GM19238 (cell line): Measurements from ENCODE around the gene MED10.

Experiments
- DNase-seq: peaks from one replicate; pipeline ENCODE4 v3.0.0; 2011; ENCODE audit warnings: low spot score; ENCODE audit not compliant: insufficient read length

The MED10 gene

DNA sequence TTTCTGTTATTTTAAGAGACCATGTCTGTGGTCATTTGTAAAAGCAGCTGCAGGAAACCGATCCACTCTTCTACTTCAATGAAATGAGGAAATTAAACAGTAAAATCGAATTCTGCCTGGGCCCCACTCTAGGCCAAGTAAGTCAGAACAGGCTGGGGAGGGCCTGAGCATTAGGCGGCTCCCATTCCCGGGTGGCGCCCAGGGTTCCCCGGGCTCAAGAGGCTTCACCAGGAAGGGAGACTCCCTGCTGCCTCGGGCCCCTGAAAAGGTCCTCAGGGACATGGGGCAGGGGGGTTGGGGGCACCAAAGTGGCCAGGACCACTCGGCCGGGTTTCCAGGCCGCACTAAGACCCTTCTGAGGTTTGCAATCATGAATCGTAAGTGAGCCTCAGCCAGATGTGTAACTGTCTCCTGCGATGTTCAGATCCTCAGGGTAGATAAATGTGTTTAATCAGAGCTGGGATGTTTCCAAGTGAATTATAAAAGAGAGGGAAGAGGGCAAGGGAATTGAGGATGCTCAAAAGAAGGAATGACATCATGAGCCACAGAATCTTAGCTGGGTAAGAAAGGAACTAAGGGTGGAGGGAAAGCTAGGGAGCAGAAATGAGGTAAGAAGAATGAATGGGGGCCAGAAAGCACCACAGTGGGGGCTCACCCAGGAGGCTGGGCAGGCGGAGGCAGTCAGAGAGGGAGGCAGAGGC is 24.6 kb downstream of the MED10 start:
- no peak for DNase-seq

DNA sequence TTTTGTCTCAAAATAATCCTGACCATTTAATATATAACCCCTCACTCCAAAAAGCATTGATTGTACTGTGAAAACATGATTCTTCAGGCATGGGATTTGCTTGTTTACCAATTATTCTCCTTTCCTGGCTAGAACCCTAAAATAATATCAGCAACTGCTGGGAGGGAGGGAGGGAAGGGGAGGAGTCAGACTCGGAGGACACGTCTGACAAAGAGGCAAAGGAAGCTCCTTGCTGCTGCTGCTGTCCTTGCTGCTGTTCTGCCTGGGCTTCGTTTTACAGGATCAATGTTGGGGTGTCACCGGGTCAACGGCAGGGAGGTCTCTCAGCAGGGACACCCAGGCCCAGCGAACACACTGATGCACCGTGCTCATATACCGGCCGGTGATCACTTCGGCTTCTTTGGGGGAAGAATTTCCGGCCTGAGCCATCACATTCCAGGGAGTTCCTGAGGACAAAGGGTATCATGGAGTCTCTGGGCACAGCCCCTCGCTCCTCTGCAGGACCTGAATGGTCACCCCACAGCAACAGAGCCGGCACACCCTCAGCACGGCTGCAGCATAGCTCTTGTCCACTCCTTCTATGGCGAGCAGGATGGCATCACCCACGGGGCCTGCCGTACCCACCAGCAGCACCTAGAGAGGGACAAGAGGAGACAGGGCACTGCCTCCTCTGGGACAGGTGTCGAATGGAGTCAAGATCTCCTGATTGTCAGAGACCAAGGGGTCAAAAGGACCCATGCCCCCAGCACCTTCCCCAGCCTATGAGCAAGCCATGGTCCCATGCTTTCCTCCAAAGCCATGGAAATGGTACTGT is 27.9 kb downstream of the MED10 start:
- DNase-seq = no peak

DNA sequence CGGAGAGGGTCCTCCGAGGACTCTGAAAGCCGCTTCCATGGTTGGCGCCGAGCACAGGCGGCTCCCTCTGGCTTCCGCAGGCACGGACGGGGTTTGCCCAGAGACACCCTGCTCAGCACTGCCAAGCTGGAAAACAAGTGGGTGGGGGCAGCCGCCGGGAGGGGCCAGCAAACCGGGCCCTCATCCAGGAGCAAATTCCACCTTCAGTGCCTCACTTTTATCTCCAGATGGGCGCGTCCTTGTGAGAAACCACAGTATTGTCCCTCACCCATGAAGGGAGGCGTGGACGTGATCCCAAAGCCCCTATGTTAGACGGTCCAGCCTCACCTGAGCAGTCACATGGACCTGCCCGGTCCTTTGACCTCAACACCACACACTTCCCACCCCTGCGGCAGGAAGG is 29.0 kb downstream of the MED10 start:
- DNase-seq = no peak

- DNase-seq = no peak
These were observed 29.8 kb downstream of the MED10 start for GRCh38 chr5:6348476-6349000.

DNA sequence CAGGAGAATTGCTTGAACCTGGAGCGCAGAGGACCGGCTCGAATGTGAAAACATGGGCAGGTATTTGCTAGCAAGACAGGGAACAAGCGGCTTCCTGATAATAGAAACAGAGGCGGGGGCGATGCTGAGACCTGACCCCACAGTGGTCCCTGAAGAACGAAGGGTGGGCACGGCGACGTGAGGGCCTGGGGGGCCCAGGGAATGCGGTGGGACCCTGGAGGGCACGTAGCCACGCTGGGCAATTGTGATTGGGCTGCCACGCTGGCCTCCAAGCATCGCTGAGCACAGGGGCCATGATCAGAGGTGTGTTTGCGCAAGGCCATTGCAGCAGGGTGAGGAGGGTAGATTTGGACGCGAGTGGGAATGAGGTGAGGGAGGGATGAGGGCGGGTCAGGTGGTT is 30.7 kb downstream of the MED10 start:
- DNase-seq = no peak

GRCh38 chr5:6347165-6347564 is 31.2 kb downstream of the MED10 start:
- no peak for DNase-seq

DNA sequence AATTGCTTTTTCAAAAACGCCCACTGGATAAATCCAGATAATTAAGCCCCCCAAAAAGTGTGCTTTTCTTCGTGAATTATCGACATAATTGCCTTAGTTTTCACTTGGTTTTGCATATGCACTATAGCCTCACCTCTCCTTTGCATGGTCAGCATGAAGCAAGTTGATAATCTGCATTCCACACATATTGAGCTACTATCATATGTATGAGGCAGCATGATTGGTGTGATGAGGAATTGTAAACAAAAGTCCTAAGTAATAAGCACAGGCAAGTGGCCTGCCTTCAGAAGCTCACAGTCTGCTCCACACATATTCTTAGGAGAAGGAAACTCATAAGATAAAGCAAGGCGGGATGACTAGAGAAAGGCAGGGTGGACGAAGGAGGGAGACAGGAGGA is 33.8 kb downstream of the MED10 start:
- DNase-seq = no peak

- DNase-seq = no peak
These were observed 34.3 kb downstream of the MED10 start for GRCh38 chr5:6343951-6344592.

DNA sequence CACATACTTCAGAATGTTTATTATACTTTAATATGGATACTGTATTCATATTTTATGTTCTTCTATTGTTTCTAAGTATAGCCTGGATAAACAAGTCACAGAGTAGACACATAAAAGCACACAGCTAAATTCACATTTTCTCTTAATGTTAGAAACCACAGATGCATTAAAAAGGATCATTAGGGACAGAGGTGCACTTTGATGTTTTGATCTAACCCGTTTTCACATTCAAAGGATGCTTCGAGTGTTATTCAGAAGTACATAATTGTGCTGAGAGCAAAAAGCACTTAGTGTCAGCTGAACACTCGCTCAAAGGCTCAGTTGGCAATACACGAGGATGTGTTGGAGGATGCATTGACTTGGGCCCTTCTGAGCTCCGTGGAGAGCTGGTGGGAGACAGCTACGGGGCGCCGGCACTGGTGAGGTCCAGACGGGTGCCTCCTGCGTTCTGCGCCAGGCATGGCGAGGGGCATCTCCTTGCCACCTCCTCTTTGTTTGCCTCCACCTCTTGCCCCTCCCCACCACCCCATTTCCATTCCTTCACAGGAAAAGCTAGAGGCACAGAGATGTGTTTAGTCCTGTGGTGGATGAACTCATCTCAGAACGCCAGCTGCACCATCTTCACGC is 35.5 kb downstream of the MED10 start:
- DNase-seq = no peak

DNA sequence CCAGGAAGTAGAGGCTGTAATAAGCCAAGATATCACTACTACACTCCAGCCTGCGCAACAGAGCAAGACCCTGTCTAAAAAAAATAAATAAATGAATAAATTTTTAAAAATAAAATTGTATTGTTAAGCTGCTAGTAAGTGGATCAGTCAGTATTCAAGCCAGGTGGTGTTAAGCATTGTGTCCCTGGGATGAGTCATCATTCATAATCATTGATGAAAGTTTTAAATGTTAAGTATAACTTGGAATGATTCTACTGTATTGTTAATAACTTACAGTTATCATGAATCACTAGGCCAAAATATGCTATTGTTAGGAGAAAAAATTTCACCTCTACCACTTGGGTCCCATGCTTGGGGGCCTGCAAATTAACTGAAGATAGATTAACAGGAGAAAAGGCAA is 38.2 kb downstream of the MED10 start:
- DNase-seq = no peak

GRCh38 chr5:6338871-6339270 is 39.5 kb downstream of the MED10 start:
- DNase-seq = no peak

- DNase-seq = no peak
These were observed 40.2 kb downstream of the MED10 start for GRCh38 chr5:6338135-6338534.

- DNase-seq = no peak
These were observed 45.0 kb downstream of the MED10 start for GRCh38 chr5:6333182-6333905.

DNA sequence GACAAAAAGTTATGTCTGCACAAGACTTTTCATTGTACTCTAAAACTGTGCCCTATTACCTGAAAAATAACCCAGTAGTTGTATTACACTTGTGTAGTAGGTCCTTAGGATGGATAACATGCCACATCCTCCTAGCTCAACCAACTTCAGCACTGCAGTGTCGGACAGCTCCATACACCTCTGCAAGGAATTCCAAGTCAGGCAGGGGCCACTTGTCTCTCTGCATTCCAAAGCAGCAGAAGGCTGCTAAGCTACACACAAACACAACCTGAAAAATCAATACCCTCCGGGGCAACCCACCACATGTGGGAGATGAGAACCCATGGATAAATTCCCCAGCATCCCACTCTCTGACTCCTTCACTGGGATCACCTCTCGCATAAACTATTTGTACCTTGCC is 50.2 kb downstream of the MED10 start:
- no peak for DNase-seq

DNA sequence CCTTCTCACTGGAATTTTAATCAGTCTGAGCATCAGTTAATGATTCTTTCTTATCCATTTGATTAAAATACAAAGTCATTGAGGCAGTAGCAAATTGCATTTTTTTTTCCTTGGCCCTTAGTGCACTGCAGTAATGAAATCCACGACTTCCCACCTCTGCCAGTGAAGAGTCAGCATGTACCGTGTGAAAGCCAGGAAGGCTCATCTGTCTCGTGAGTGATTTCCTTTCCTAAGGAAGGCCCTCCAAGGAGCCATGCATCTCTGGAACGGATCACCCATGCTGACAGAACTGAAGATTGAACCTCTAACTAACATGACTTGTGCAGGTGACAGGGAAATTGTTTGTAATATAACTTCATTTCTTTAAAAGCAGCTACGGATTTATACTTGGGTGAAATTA is 51.6 kb downstream of the MED10 start:
- DNase-seq = no peak

GRCh38 chr5:6322163-6322713 is 56.1 kb downstream of the MED10 start:
- no peak for DNase-seq
